Measurements from ENCODE around the gene FMN1.

DNA sequence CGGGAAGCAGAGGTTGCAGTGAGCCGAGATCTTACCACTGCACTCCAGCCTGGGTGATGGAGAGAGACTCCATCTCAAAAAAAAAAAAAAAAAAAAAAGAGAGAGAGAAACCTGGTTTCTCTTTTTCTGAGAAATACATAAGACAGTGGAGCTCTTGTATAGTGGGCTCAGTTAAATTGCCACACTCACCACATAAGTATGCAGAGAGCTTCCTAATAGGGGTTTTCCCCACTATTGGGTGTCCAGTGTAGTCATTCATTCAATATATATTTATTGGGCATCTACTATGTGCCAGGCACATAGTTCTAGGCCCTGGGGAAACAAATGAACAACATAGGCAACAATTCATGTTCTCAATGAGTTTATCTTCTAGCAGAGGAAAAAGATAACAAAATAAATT is 48.9 kb upstream of the FMN1 start:
- TF ChIP-seq POLR2AphosphoS5 (IDR thresholded peaks at IDR 0.05; ENCODE audit: low read depth, low read length) (no peak), CBX2 (IDR thresholded peaks at IDR 0.05; ENCODE audit: low read depth, low read length) (no peak), CBX2 (CRISPR knock-in tag; IDR thresholded peaks at IDR 0.05; ENCODE audit: low read depth) (no peak), EP300 (IDR thresholded peaks at IDR 0.05; ENCODE audit: low read depth in 2 of 2, low read length in 2 of 2) (no peak), EP300 (CRISPR knock-in tag; IDR thresholded peaks at IDR 0.05; ENCODE audit: borderline replicate concordance) (no peak)
- TF ChIP-seq, protein P1, sequence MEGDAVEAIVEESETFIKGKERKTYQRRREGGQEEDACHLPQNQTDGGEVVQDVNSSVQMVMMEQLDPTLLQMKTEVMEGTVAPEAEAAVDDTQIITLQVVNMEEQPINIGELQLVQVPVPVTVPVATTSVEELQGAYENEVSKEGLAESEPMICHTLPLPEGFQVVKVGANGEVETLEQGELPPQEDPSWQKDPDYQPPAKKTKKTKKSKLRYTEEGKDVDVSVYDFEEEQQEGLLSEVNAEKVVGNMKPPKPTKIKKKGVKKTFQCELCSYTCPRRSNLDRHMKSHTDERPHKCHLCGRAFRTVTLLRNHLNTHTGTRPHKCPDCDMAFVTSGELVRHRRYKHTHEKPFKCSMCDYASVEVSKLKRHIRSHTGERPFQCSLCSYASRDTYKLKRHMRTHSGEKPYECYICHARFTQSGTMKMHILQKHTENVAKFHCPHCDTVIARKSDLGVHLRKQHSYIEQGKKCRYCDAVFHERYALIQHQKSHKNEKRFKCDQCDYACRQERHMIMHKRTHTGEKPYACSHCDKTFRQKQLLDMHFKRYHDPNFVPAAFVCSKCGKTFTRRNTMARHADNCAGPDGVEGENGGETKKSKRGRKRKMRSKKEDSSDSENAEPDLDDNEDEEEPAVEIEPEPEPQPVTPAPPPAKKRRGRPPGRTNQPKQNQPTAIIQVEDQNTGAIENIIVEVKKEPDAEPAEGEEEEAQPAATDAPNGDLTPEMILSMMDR (CRISPR knock-in tag; IDR thresholded peaks at IDR 0.05), result no peak

All from HepG2 (cell line).